HG02610 (cell line): ENCODE measurements around the gene PARVB.

Experiments used
- ATAC-seq: cut with Tn5 transposase; IDR thresholded peaks from one replicate; pipeline ENCODE4 v1.9.1; 2021; ENCODE audit warnings: mild to moderate bottlenecking, moderate library complexity; ENCODE audit not compliant: unreplicated experiment

The PARVB gene

DNA sequence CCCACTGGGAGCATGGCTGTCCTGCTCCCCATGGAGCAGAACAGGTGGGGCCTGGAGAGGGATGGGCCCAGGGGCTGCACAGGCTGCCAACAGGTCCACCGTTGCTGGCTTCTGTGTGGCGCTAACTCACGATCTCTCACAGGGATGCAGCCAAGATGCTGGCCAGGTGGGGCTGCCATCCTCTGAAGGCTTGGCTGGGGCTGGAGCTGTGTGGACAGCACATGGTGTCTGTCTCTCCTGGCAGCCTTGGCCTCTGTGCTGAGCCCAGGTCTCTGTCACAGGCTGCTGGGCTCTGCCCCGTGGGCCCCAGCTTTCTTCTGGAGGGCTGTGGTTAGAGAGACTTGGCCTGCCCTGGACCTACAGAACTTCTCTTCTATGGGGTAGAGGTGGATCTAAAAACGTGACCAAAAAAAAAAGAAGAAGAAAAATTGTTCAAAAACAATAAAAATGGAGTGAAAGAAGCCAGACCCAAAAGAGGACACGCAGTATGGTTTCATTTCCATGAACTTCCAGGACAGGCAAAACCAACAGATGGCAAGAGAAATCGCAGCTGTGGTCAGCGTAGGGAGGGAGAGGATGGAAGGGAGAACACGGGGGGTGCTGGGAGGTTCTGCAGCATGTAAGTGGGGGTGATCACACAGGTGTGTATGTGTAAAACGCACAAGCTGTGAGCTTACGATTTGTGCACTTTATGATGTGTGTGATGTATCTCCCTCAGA is 168.9 kb downstream of the PARVB start:
- ATAC-seq = no peak

DNA sequence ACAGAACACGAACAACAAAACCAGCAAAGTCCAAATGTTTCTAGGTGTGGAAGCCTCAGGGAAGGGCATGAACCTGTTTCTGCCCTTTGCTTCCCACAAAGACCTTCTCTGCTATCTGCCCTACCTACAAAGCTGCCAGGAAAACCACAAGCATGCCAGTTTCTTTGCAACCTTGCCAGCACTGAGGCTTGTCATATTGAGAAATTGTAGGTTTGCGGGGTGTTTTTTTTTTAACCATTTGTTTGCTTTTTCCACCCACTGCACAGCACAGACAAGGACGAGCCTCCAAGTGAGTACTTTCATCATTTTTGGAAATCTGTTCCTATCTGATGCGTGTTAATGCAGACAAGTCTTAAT is 169.4 kb downstream of the PARVB start:
- no peak for ATAC-seq

DNA sequence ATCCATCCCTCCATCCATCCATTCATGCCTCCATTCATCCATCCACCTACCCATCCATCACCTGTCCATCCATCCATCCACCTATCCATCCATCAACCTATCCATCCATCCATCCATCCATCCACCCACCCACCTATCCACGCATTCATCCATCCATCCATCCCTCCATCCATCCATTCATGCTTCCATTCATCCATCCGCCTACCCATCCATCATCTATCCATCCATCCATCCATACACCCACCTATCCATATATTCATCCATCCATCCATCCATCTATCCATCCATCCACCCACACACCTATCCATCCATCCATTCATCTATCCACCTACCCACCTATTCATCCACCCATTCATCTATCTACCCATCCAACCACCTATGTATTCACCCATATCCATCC is 170.5 kb downstream of the PARVB start:
- no peak for ATAC-seq

GRCh38 chr22:44195189-44195871 is 171.2 kb downstream of the PARVB start:
- ATAC-seq = no peak

- ATAC-seq = no peak
Measured at GRCh38 chr22:44196241-44196640, 172.1 kb downstream of the PARVB start.

DNA sequence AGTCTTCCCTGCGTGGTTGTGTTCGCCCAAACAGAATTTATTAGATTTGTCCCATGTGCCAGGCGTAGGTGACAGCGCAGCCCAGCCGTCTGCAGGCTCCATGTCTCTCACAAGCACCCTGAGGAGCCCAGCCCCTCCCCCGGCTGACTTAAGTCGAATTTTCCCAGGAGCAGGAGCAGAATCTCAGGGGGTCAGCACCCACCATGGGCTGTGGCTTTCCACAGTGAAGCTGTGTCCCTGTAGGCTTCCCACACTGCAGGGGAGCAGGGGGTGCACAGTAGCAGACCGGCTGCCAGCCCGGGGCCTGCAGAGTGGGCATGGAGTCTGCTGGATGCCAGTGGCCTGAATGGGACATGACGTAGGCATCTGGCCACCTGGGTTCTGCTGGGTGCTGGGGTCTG is 172.6 kb downstream of the PARVB start:
- ATAC-seq = no peak

GRCh38 chr22:44197271-44197670 is 173.2 kb downstream of the PARVB start:
- no peak for ATAC-seq

DNA sequence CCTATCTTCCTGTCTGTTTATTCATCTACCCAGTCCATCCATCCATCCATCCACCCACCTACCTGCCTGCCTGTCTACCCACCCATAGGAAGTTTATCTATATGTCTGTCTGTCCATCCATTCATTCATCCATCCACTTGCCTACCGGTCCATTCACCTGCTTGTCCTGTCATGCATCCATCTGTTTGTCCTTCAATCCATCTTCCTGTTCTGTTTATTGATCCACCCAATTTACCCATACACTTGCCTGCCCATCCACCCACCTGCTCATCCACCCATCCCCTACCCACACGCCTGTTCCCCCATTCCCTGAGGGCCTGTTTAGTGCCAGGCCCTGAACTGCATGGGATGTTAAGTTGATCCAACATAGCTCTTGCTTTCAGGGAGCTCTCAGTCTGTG is 175.1 kb downstream of the PARVB start:
- ATAC-seq = no peak

DNA sequence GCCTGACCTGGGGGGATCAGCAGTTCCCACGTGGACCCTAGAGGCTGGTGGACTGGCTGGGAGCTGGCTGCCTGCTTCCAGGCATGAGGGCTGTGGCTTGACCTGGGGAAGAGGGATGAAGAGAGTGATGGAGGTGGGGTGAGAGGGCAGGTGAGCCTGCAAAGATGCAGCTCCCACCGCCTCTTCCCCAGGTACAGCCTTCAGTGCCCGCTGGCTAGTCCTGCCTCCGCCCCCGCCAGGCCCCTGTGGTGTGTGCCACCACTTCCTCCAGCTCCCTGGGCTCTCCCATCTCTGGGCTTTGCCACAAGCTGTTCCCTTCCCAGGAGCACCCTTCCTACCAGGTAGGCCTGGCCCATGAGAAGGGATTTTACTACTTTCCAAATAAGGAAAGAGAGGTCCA is 175.8 kb downstream of the PARVB start:
- no peak for ATAC-seq

DNA sequence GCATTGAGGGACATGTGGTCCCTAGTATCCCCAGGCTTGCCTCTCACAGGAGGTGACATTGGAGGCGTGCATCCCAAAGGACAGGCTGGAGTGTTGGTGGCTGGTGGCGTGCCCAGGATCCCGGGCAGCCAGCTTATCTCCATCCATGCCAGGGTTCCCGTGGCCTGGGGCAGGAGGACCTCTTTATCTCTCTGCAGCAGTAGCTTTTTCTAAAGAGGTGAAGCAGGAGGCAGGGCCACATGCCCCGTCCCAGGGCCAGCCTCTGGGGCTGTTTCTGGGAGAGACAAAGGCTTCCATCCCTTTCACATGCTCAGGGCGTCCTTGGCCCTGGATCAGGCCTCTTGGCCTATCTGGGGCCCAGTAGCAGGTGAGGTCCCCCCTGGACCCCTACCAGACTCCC is 176.3 kb downstream of the PARVB start:
- ATAC-seq = no peak

- ATAC-seq = no peak
Measured at GRCh38 chr22:44200855-44201550, 176.9 kb downstream of the PARVB start.

- ATAC-seq = no peak
Measured at GRCh38 chr22:44201665-44202064, 177.6 kb downstream of the PARVB start.

DNA sequence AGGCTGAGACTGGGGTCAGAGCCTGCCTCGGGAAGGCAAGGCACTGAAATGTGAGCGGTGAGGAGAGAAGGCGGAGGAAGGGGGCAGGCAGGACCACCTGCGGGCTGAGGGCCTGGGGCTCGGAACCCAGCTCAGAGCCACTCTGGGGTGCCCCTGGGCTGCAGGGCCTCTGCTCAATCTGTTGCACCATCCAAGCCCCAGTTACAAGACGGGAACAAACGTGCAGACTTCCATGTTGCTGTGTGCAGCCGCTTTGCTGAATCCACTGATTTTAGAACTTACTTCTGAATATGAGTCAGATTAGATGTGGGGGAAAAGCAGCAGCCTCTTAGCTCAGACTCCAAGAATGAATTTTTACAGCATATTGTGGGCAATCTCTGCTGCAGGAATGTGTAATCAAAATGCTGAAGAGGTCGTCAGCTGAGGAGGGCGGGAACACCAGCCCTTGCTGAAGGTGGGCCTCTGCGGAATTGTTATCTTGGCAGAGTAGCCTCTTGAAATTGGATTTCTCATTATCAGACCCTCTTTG is 178.2 kb downstream of the PARVB start:
- ATAC-seq = no peak

DNA sequence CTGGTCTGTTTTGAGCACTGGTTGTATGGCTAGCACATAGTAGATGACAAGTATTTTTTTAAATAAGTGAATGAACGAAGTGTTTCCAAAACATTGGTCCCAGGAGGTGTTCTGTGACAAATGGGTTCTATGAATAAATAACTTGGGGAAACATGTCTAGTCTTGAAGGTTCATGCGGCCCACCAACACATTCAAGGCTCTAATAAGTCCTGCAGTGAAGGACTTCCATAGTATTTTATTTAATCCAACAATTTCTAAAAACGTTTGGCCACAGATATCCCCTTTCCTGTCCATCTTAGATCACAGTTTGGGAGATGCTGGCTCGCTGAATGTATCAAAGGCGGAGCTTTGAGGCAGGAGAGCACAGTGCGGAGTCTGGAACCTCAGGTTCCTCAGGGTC is 179.1 kb downstream of the PARVB start:
- no peak for ATAC-seq

- no peak for ATAC-seq
Measured at GRCh38 chr22:44204739-44205515, 180.8 kb downstream of the PARVB start.

GRCh38 chr22:44205516-44206329 is 181.6 kb downstream of the PARVB start:
- ATAC-seq = no peak

DNA sequence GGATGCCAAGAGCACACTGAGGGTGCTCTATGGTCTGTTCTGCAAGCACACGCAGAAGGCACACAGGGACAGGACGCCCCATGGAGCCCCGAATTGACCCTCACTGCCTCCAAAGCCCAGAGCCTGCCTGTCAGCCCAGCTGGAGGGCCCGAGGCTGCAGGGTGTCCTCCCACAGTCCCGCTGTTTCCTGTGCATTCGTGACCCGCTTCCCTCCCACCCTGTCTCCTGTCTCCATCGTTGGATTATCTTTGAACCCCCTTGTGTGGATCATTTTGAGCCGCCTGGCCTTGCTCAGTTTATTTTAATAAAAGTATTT is 182.2 kb downstream of the PARVB start:
- no peak for ATAC-seq

DNA sequence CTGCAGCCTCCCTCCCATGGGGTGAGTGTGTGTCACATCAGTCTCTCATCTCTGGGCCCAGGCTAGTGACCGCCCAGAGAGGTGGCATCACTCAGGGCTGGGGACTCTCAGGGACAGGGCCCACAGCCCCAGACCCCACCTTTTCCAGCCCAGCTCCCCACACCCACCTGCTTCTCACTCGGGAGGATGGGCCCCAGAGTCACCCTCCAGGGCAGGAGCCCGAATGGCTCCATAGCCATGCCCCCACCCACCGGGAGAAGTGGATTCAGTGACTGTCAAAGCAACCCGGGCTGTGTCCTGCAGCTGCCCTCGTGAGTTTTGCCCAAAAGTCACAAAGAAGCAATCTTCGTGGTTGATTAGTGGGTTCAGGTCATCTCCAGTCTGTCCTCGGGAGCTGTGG is 182.6 kb downstream of the PARVB start:
- no peak for ATAC-seq

DNA sequence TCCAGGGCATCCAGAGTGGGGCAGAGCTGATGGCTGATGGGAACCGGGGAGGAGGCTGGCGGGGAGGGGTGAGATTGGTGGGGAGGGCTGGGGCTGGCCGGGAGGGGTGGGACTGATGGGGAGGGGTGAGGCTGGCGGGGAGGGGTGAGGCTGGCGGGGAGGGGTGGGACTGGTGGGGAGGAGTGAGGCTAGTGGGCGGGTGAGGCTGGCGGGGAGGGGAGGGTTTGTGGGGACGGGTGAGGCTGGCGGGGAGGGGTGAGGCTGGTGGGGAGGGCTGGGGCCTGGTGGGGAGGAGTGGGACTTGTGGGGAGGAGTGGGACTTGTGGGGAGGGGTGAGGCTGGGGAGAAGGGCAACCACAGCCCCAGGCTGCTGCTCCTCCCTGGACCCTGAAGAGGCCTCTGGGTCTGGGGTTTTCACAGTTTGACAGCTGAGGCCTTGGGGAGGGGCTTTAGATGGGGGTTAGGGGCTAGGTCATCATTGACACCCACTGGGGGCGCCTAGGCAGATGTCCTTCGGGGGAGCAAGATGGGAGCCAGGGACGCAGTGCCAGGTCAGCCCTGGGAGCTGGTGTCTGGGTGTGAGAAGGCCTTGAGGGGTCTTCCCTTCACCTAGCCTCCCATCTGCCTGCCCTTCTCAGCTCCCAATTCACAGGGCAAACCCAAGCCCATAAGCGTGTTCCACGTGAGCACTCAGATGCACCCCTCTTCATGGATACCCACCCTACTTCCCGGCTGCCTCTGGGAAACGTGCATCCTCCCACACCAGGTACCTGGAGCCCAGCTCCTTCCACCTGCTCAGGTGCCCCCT is 183.3 kb downstream of the PARVB start:
- no peak for ATAC-seq

- no peak for ATAC-seq
Measured at GRCh38 chr22:44207981-44208317, 183.8 kb downstream of the PARVB start.
